Gastrocnemius medialis (tissue), 4 donors: ENCODE measurements around the gene FSTL1. TPM values are rescaled to one million over a fixed set of nuclear protein-coding genes. Genes with fewer than 3 reads are reported as not detected.
A peak's percentile ranks its signal among the peaks of the same experiment; 100 is the strongest.

Experiments used
- ATAC-seq, 2 donors: fragments of 150-250 bp; one replicate each; pipeline ENCODE4 v1.9.1; 2016
- DNase-seq, 2 donors: peaks; one replicate each; pipeline ENCODE4 v3.0.0-alpha.2; 2019
- H3K27ac ChIP-seq, 4 donors: fragments of 200-600 bp; sonication (generic); 1 replicate in 1 of 4; 2 replicates in 3 of 4; pipeline ENCODE4 v1.5.1; 2016 to 2018; ENCODE audit warnings: mild to moderate bottlenecking in 2 of 4, moderate library complexity in 1 of 4
- H3K27me3 ChIP-seq, 3 donors: fragments of 200-600 bp; sonication (generic) in 2 of 3; 1 replicate in 1 of 3; 2 replicates in 2 of 3; pipeline versions ENCODE4 v1.5.1 to v1.6.0; 2016 to 2019; ENCODE audit warnings: mild to moderate bottlenecking in 1 of 3, moderate library complexity in 1 of 3
- H3K36me3 ChIP-seq, 2 donors: fragments of 200-600 bp; sonication (generic) in 1 of 2; one replicate each; pipeline ENCODE4 v1.5.1; 2017 to 2018
- H3K4me1 ChIP-seq, 2 donors: fragments of 200-600 bp; sonication (generic) in 1 of 2; one replicate each; pipeline ENCODE4 v1.5.1; 2016 to 2017; ENCODE audit warnings: mild to moderate bottlenecking in 2 of 2
- H3K4me3 ChIP-seq, 4 donors: fragments of 200-600 bp; sonication (generic) in 3 of 4; 1 replicate in 1 of 4; 2 replicates in 3 of 4; pipeline ENCODE4 v1.5.1; 2016 to 2019; ENCODE audit warnings: mild to moderate bottlenecking in 2 of 4
- H3K9me3 ChIP-seq, 3 donors: fragments of 200-600 bp; sonication (generic) in 2 of 3; 1 replicate in 1 of 3; 2 replicates in 2 of 3; pipeline ENCODE4 v1.5.1; 2016 to 2019
- POLR2A ChIP-seq, 2 donors: fragments of 450-650 bp; IDR thresholded peaks; one replicate each; pipeline ENCODE4 v1.6.1; 2017; ENCODE audit warnings: antibody characterized with exemption in 2 of 2, mild to moderate bottlenecking in 2 of 2, moderate library complexity in 2 of 2
- in situ Hi-C, 4 donors: fragments of 200-750 bp; cut with MboI; loops; one replicate each; pipeline versions ENCODE4 v1.15.0 to v1.8.0; 2017; ENCODE audit warnings: low sequenced_read_pairs in 4 of 4
- intact Hi-C: fragments of 100-400 bp; cut with DNase I; formaldehyde crosslinking; loops from one replicate; pipeline ENCODE4 v1.15.1; 2023; ENCODE audit warnings: low total_unique reads
- total RNA-seq, 4 donors: library from RNA; depleted of rRNA; stranded (reverse); fragments of >200 nt; gene quantifications; one replicate each; pipeline versions ENCODE4 v1.1.0 to v1.2.3, GENCODE V29; 2016
- TF ChIP-seq, protein P1 (sequence below), 5 experiments: fragments of 450-650 bp in 3 of 5; fragments of 200-600 bp in 2 of 5; sonication (generic) in 2 of 5; IDR thresholded peaks in 4 of 5; conservative IDR thresholded peaks in 1 of 5; 1 replicate in 4 of 5; 2 replicates in 1 of 5; pipeline ENCODE4 v1.5.1; 2016 to 2019; ENCODE audit warnings: antibody characterized with exemption in 5 of 5, mild to moderate bottlenecking in 3 of 5, moderate library complexity in 3 of 5

The FSTL1 gene
- total RNA-seq, 4 donors from 2014 or later = 33.4 to 77.5 (median 44.0) TPM

DNA sequence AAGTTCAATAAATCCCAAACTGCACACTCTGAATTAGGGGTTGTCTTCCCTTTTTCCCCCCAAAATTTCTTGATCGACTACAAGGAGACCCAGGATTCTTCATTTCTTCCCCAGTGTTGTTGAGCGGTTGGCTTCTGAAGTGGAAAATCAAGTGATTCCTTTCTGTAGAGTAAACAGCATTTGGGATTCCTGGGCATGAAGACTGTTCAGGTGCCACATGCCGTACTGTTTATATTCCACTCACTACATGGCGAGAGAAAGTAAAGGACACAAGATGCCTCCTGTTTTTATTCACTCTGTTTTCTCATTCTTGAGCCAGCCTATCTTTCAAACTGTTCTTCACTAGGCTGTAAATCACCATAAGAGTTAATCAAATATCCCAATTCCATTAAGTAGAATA, 12.6 kb downstream of the FSTL1 start:
- in situ Hi-C loops = no loop called here
- no peak for DNase-seq
- Histone ChIP-seq H3K27me3 (no peaks in the 10 kb centered on the region), H3K4me1 (peaks cover 8 to 29% of the 10 kb centered on the region in 2 donors), H3K4me3 (no peak overlapping the region), H3K9me3 (no peaks in the 10 kb centered on the region), H3K36me3 (no peaks in the 10 kb centered on the region), H3K27ac (no peak overlapping the region)
- intact Hi-C loops = no loop called here
- TF ChIP-seq POLR2A (IDR thresholded peaks at IDR 0.05) = no peak
- TF ChIP-seq, protein P1, sequence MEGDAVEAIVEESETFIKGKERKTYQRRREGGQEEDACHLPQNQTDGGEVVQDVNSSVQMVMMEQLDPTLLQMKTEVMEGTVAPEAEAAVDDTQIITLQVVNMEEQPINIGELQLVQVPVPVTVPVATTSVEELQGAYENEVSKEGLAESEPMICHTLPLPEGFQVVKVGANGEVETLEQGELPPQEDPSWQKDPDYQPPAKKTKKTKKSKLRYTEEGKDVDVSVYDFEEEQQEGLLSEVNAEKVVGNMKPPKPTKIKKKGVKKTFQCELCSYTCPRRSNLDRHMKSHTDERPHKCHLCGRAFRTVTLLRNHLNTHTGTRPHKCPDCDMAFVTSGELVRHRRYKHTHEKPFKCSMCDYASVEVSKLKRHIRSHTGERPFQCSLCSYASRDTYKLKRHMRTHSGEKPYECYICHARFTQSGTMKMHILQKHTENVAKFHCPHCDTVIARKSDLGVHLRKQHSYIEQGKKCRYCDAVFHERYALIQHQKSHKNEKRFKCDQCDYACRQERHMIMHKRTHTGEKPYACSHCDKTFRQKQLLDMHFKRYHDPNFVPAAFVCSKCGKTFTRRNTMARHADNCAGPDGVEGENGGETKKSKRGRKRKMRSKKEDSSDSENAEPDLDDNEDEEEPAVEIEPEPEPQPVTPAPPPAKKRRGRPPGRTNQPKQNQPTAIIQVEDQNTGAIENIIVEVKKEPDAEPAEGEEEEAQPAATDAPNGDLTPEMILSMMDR (IDR thresholded peaks at IDR 0.05 in 4 of 5, conservative IDR thresholded peaks at IDR 0.05 in 1 of 5) = no peak
- no peak for ATAC-seq

DNA sequence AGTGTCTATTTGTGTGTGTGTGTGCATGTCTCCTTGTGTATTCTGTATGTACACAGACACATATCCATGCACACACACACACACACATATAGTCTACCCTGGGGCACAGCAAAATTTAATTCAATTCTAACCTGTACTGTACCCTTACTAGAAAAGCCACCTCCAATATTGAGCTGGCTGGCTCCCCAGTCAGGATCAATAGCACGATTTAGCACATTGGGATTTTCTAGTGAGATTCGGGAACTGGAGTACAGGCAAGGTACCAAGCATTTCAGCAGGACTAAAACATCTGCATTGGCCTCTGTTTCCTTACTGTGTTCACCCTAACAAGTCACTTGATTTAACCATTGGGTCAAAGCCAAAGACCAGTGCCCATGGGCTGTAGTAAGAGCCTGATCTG, 13.2 kb downstream of the FSTL1 start:
- in situ Hi-C loops = no loop called here
- Histone ChIP-seq H3K27me3 (no peaks in the 10 kb centered on the region), H3K4me1 (peaks cover 8 to 29% of the 10 kb centered on the region in 2 donors), H3K9me3 (no peaks in the 10 kb centered on the region), H3K27ac (no peak overlapping the region), H3K4me3 (no peak overlapping the region), H3K36me3 (no peaks in the 10 kb centered on the region)
- no peak for ATAC-seq
- TF ChIP-seq, protein P1 (IDR thresholded peaks at IDR 0.05 in 4 of 5, conservative IDR thresholded peaks at IDR 0.05 in 1 of 5) = no peak
- no peak for TF ChIP-seq POLR2A (IDR thresholded peaks at IDR 0.05)
- intact Hi-C loops = no loop called here
- DNase-seq = no peak

DNA sequence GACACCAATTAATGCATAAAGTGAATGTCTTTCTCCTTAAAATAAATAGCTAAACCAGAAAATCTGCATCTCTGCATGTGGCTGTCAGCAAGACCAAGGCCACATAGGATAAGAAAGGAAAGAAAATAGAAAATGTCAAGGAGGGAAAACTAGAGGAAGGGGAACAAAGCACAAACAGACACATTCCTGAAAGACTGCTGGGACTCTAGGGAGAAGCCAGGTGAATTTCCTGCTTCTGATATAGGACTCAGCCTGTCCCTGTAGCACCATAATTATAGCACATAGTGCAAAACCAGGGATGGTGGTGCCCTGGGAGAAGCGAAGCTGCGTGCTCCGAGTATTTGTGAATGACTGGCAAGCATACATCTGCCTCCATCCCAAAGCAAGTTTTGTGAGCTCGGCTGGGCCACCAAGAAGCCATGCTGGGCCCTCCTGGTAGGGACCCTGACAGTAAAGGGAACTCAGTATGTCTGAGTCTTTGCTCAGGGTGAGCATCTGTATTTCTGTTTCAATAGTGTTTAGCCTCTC, 14.2 kb downstream of the FSTL1 start:
- in situ Hi-C loops = no loop called here
- peak overlapping the region in 1 of 4 donors; percentile 51 for H3K27ac ChIP-seq
- TF ChIP-seq, protein P1 (IDR thresholded peaks at IDR 0.05 in 4 of 5, conservative IDR thresholded peaks at IDR 0.05 in 1 of 5) = no peak
- no peak for TF ChIP-seq POLR2A (IDR thresholded peaks at IDR 0.05)
- no peaks in the 10 kb centered on the region for H3K27me3 ChIP-seq
- DNase-seq = no peak
- H3K4me3 ChIP-seq = no peak overlapping the region
- ATAC-seq = no peak
- peaks cover 4 to 33% of the 10 kb centered on the region in 2 donors for H3K4me1 ChIP-seq
- H3K36me3 ChIP-seq = no peaks in the 10 kb centered on the region
- no peaks in the 10 kb centered on the region for H3K9me3 ChIP-seq
- intact Hi-C loops = no loop called here

DNA sequence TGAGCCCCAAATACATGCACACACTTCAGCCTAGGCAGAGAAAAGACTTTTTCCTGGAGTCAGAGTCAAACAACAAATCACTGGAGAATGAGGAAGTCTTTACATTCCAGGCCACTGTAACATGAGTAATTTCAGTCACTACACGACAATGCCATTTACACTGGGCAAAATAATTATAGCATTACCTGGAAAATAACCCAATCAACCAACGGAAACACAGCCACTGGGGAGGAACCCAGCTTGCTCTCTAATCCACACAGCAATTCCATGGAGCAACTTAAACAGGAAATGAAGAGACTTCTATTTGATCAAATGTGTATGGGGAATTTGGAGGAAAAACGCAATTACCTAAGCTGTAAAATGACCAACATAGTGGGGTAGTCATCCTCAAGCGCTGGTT, 15.2 kb downstream of the FSTL1 start:
- intact Hi-C loops = no loop called here
- no peaks in the 10 kb centered on the region for H3K27me3 ChIP-seq
- no peaks in the 10 kb centered on the region for H3K36me3 ChIP-seq
- in situ Hi-C loops = no loop called here
- TF ChIP-seq POLR2A (IDR thresholded peaks at IDR 0.05) = no peak
- TF ChIP-seq, protein P1 (IDR thresholded peaks at IDR 0.05 in 4 of 5, conservative IDR thresholded peaks at IDR 0.05 in 1 of 5) = no peak
- no peaks in the 10 kb centered on the region for H3K9me3 ChIP-seq
- no peak overlapping the region for H3K27ac ChIP-seq
- no peak overlapping the region for H3K4me3 ChIP-seq
- H3K4me1 ChIP-seq = peaks cover 4 to 33% of the 10 kb centered on the region in 2 donors
- no peak for ATAC-seq
- DNase-seq = no peak
